Astrocyte (in vitro differentiated cells and primary cell): Measurements from ENCODE around the gene SIRT2. TPM values are rescaled to one million over a fixed set of nuclear protein-coding genes. Genes with fewer than 3 reads are reported as not detected.

Experiments used
- DNase-seq: peaks from one replicate; pipeline ENCODE4 v3.0.0-alpha.2; 2010; ENCODE audit warnings: low read depth
- FAIRE-seq: peaks from 2 replicates; lab custom pipeline; 2011; peaks lifted over from hg19 to GRCh38; lab: Jason Lieb, UNC
- H2AFZ ChIP-seq: 2 replicates; pipeline ENCODE4 v1.6.0; 2012; ENCODE audit warnings: low read depth, low read length, inconsistent platforms
- H3K27ac ChIP-seq: 2 replicates; pipeline ENCODE4 v1.5.1; 2011; ENCODE audit warnings: low read depth, low read length, inconsistent platforms
- H3K27me3 ChIP-seq: 2 replicates; pipeline ENCODE4 v1.6.0; 2011; ENCODE audit warnings: low read length, inconsistent platforms; ENCODE audit not compliant: insufficient read depth
- H3K36me3 ChIP-seq: 2 replicates; pipeline ENCODE4 v1.5.1; 2011; ENCODE audit warnings: low read length, inconsistent platforms; ENCODE audit not compliant: insufficient read depth
- H3K4me1 ChIP-seq: 2 replicates; pipeline ENCODE4 v1.5.1; 2011; ENCODE audit warnings: low read length, inconsistent platforms; ENCODE audit not compliant: insufficient read depth
- H3K4me2 ChIP-seq: 2 replicates; pipeline ENCODE4 v1.6.0; 2012; ENCODE audit warnings: low read length, inconsistent platforms
- H3K4me3 ChIP-seq: 2 replicates; pipeline ENCODE4 v1.5.1; 2011; ENCODE audit warnings: low read depth, mild to moderate bottlenecking, low read length, inconsistent platforms; ENCODE audit not compliant: insufficient read depth
- H3K79me2 ChIP-seq: 2 replicates; pipeline ENCODE4 v1.6.0; 2012; ENCODE audit warnings: mild to moderate bottlenecking, low read length, inconsistent platforms; ENCODE audit not compliant: insufficient read depth
- H3K9ac ChIP-seq: 2 replicates; pipeline ENCODE4 v1.6.0; 2012; ENCODE audit warnings: mild to moderate bottlenecking, low read length, inconsistent platforms
- H3K9me3 ChIP-seq: 2 replicates; pipeline ENCODE4 v1.5.1; 2012; ENCODE audit warnings: low read depth, mild to moderate bottlenecking, low read length, inconsistent platforms; ENCODE audit not compliant: insufficient read depth
- H4K20me1 ChIP-seq: 2 replicates; pipeline ENCODE4 v1.6.0; 2012; ENCODE audit warnings: low read length, inconsistent platforms; ENCODE audit not compliant: insufficient read depth
- H3K27ac Mint-ChIP-seq: one replicate; pipeline ENCODE4 v1.8.0; 2021; ENCODE audit warnings: mild to moderate bottlenecking, mixed read lengths; ENCODE audit not compliant: unreplicated experiment
- H3K27me3 Mint-ChIP-seq: one replicate; pipeline ENCODE4 v1.8.0; 2021; ENCODE audit warnings: low read depth, mixed read lengths; ENCODE audit not compliant: unreplicated experiment
- H3K36me3 Mint-ChIP-seq: one replicate; pipeline ENCODE4 v1.8.0; 2021; ENCODE audit warnings: low read depth, mixed read lengths; ENCODE audit not compliant: unreplicated experiment
- H3K4me1 Mint-ChIP-seq: one replicate; pipeline ENCODE4 v1.8.0; 2021; ENCODE audit warnings: low read depth, mixed read lengths; ENCODE audit not compliant: unreplicated experiment
- H3K4me3 Mint-ChIP-seq: one replicate; pipeline ENCODE4 v1.8.0; 2021; ENCODE audit warnings: mild to moderate bottlenecking, moderate library complexity, mixed read lengths; ENCODE audit not compliant: unreplicated experiment
- H3K9me3 Mint-ChIP-seq: one replicate; pipeline ENCODE4 v1.8.0; 2021; ENCODE audit warnings: mild to moderate bottlenecking, mixed read lengths; ENCODE audit not compliant: unreplicated experiment
- CTCF ChIP-seq: IDR thresholded peaks from 2 replicates; pipeline ENCODE4 v1.5.1; 2011; ENCODE audit warnings: low read depth, mild to moderate bottlenecking, inconsistent platforms, low read length, moderate library complexity; ENCODE audit not compliant: insufficient read depth
- EZH2 ChIP-seq: IDR thresholded peaks from 2 replicates; pipeline ENCODE4 v1.6.1; 2012; ENCODE audit warnings: mild to moderate bottlenecking, low read length, inconsistent platforms; ENCODE audit not compliant: insufficient read depth
- total RNA-seq: library from RNA; stranded (reverse); gene quantifications from 2 replicates; pipeline ENCODE4 v1.2.1, GENCODE V29; 2021

The SIRT2 gene
- total RNA-seq, 1 donor from 2014 or later, result 35.7 TPM

GRCh38 chr19:38918526-38918925 lies 19.1 kb upstream of the SIRT2 start:
- H3K27ac ChIP-seq, result no peak overlapping the region
- no peaks in the 10 kb centered on the region for H3K9me3 Mint-ChIP-seq
- no peak overlapping the region for H2AFZ ChIP-seq
- DNase-seq (no peak), FAIRE-seq (no peak)
- H3K4me1 Mint-ChIP-seq, result no peaks in the 10 kb centered on the region
- H3K27ac Mint-ChIP-seq, result no peak overlapping the region
- no peak overlapping the region for H3K4me3 ChIP-seq
- no peak overlapping the region for H3K4me3 Mint-ChIP-seq
- no peaks in the 10 kb centered on the region for H3K79me2 ChIP-seq
- H3K27me3 ChIP-seq, result no peaks in the 10 kb centered on the region
- no peak for TF ChIP-seq EZH2
- TF ChIP-seq CTCF, result no peak
- peaks cover 4% of the 10 kb centered on the region for H3K36me3 ChIP-seq
- H3K4me2 ChIP-seq, result no peak overlapping the region
- H3K4me1 ChIP-seq, result no peaks in the 10 kb centered on the region
- H3K9me3 ChIP-seq, result no peaks in the 10 kb centered on the region
- H3K9ac ChIP-seq, result no peak overlapping the region
- H3K27me3 Mint-ChIP-seq, result no peaks in the 10 kb centered on the region
- H3K36me3 Mint-ChIP-seq, result peaks cover 19% of the 10 kb centered on the region
- H4K20me1 ChIP-seq, result peaks cover 8% of the 10 kb centered on the region

DNA sequence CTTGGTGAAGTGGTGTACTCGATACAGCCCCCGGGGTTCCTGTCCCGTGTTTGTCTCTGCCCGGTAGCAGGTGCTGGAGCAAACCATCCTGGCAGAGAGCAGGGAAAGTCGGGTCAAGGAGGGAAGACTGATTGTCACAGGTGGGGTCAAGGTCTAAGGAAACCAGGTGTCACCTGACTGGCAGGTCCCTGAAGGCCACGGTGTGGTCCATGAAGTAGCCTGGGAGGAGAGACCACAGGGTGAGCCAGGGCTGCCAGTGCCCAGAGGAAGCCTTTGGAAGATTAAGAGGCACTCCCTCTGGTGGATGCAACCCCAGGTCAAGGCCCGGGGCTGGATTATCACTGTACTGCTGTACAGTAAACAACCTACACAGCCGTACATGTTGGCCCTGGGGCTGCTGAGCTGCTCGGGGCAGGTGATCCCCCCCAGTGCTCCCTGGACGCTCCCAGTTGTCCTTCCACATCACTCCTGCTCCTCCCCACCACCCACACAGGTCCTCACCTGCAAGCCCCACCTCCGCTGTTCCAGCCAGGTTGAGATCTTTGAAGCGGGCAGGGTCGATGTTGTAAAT lies 18.6 kb upstream of the SIRT2 start:
- no peak for FAIRE-seq
- Histone ChIP-seq H3K4me1 (no peaks in the 10 kb centered on the region), H3K9me3 (no peaks in the 10 kb centered on the region), H3K9ac (no peak overlapping the region), H3K4me3 (no peak overlapping the region), H3K27ac (no peak overlapping the region), H3K4me2 (no peak overlapping the region), H3K79me2 (no peaks in the 10 kb centered on the region), H3K36me3 (peaks cover 4% of the 10 kb centered on the region), H2AFZ (no peak overlapping the region), H4K20me1 (peaks cover 8% of the 10 kb centered on the region), H3K27me3 (no peaks in the 10 kb centered on the region)
- DNase-seq, result no peak
- TF ChIP-seq EZH2 (no peak), CTCF (no peak)
- Mint-ChIP-seq H3K4me3 (no peak overlapping the region), H3K27me3 (no peaks in the 10 kb centered on the region), H3K27ac (no peak overlapping the region), H3K36me3 (peaks cover 19% of the 10 kb centered on the region), H3K4me1 (no peaks in the 10 kb centered on the region), H3K9me3 (no peaks in the 10 kb centered on the region)

DNA sequence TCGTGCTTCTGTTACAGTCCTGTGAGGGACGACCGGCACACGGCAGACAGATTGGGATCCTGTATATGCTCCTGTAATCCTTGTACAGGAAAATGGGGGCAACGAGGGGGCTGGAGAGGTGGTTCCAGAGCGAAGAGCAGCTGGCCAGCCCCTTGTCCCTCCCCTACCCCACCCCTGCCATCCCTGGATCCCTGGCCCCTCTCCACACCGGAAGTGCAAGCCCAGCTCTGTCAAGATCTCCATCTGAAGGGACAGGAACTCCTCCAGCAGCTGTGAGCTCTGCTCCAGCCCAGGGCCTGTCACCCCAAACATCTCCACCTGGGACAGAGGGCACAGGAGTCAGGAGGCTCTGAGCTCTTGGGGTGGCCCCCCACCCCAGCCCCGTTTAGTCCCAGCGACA lies 18.1 kb upstream of the SIRT2 start:
- H3K9me3 Mint-ChIP-seq, result no peaks in the 10 kb centered on the region
- DNase-seq (no peak), FAIRE-seq (no peak)
- peaks cover 4% of the 10 kb centered on the region for H3K36me3 ChIP-seq
- no peak overlapping the region for H3K27ac ChIP-seq
- TF ChIP-seq EZH2 (no peak), CTCF (no peak)
- H4K20me1 ChIP-seq, result peaks cover 8% of the 10 kb centered on the region
- H3K36me3 Mint-ChIP-seq, result peaks cover 18% of the 10 kb centered on the region
- H3K4me1 ChIP-seq, result no peaks in the 10 kb centered on the region
- H3K4me2 ChIP-seq, result no peak overlapping the region
- no peak overlapping the region for H3K4me3 ChIP-seq
- H3K9me3 ChIP-seq, result no peaks in the 10 kb centered on the region
- H2AFZ ChIP-seq, result no peak overlapping the region
- no peak overlapping the region for H3K27ac Mint-ChIP-seq
- H3K4me3 Mint-ChIP-seq, result no peak overlapping the region
- H3K27me3 ChIP-seq, result peaks cover 2% of the 10 kb centered on the region
- H3K9ac ChIP-seq, result no peak overlapping the region
- no peaks in the 10 kb centered on the region for H3K27me3 Mint-ChIP-seq
- no peaks in the 10 kb centered on the region for H3K79me2 ChIP-seq
- no peaks in the 10 kb centered on the region for H3K4me1 Mint-ChIP-seq
